Erythroblast (primary cell): ENCODE measurements around the gene CDKAL1.

Source experiments
- DNase-seq, 2 experiments: peaks; one replicate each; lab custom pipeline; 2025; lab: John Stamatoyannopoulos, UW
- GATA1 ChIP-seq: IDR thresholded peaks from 2 replicates; pipeline ENCODE4 v1.6.1; 2011; ENCODE audit warnings: low read depth, mild to moderate bottlenecking, control low read depth, low read length, moderate library complexity
- POLR2A ChIP-seq: IDR thresholded peaks from 2 replicates; pipeline ENCODE4 v1.6.1; 2011; ENCODE audit warnings: mild to moderate bottlenecking, low read length

CDKAL1 gene

GRCh38 chr6:20882014-20882413 lies 347.8 kb downstream of the CDKAL1 start:
- no peak for DNase-seq
- no peak for TF ChIP-seq POLR2A
- no peak for TF ChIP-seq GATA1

- TF ChIP-seq GATA1 = no peak
- TF ChIP-seq POLR2A = no peak
- DNase-seq = no peak
These were observed 350.8 kb downstream of the CDKAL1 start for GRCh38 chr6:20885076-20885475.

GRCh38 chr6:20891161-20891560 lies 356.9 kb downstream of the CDKAL1 start:
- DNase-seq = no peak
- no peak for TF ChIP-seq GATA1
- no peak for TF ChIP-seq POLR2A

- no peak for DNase-seq
- TF ChIP-seq GATA1 = no peak
- TF ChIP-seq POLR2A = no peak
These were observed 358.1 kb downstream of the CDKAL1 start for GRCh38 chr6:20892365-20892764.

- TF ChIP-seq POLR2A = no peak
- TF ChIP-seq GATA1 = no peak
- DNase-seq = no peak
These were observed 359.2 kb downstream of the CDKAL1 start for GRCh38 chr6:20893412-20893811.

GRCh38 chr6:20900389-20901160 lies 366.3 kb downstream of the CDKAL1 start:
- no peak for DNase-seq

GRCh38 chr6:20905377-20905776 lies 371.1 kb downstream of the CDKAL1 start:
- DNase-seq = no peak

More at GRCh38 chr6:20900389-20901160, 366.3 kb downstream of the CDKAL1 start:
- TF ChIP-seq GATA1 (no peak), POLR2A (no peak)

GRCh38 chr6:20906945-20907344 lies 372.7 kb downstream of the CDKAL1 start:
- no peak for TF ChIP-seq GATA1
- no peak for TF ChIP-seq POLR2A
- DNase-seq = no peak

More at GRCh38 chr6:20905377-20905776, 371.1 kb downstream of the CDKAL1 start:
- TF ChIP-seq POLR2A (no peak), GATA1 (no peak)

GRCh38 chr6:20907486-20908071 lies 373.3 kb downstream of the CDKAL1 start:
- peak; percentile 3 to 7 for DNase-seq
- no peak for TF ChIP-seq GATA1
- no peak for TF ChIP-seq POLR2A

- TF ChIP-seq POLR2A (no peak), GATA1 (no peak)
- no peak for DNase-seq
These were observed 375.4 kb downstream of the CDKAL1 start for GRCh38 chr6:20909621-20910020.

- TF ChIP-seq GATA1 (no peak), POLR2A (no peak)
- no peak for DNase-seq
These were observed 377.5 kb downstream of the CDKAL1 start for GRCh38 chr6:20911712-20912111.

- TF ChIP-seq GATA1 (no peak), POLR2A (no peak)
- no peak for DNase-seq
These were observed 380.9 kb downstream of the CDKAL1 start for GRCh38 chr6:20915156-20915555.

GRCh38 chr6:20915626-20916025 lies 381.4 kb downstream of the CDKAL1 start:
- TF ChIP-seq GATA1 (no peak), POLR2A (no peak)
- no peak for DNase-seq

GRCh38 chr6:20916086-20916485 lies 381.8 kb downstream of the CDKAL1 start:
- TF ChIP-seq GATA1 = no peak
- TF ChIP-seq POLR2A = no peak
- DNase-seq = no peak
